NAMALWA (cell line): Measurements from ENCODE around the gene MAN2A1.

Source experiments
- DNase-seq: peaks from one replicate; pipeline ENCODE4 v3.0.0-alpha.2; 2015; ENCODE audit warnings: low spot score

MAN2A1 gene

GRCh38 chr5:109907731-109908130, 218.0 kb downstream of the MAN2A1 start:
- DNase-seq = no peak

- DNase-seq = no peak
Measured at GRCh38 chr5:109908366-109908765, 218.6 kb downstream of the MAN2A1 start.

- DNase-seq = no peak
Measured at GRCh38 chr5:109910874-109911273, 221.1 kb downstream of the MAN2A1 start.

- DNase-seq = no peak
Measured at GRCh38 chr5:109911731-109912130, 222.0 kb downstream of the MAN2A1 start.

- DNase-seq = no peak
Measured at GRCh38 chr5:109914906-109915305, 225.2 kb downstream of the MAN2A1 start.

- DNase-seq = no peak
Measured at GRCh38 chr5:109916481-109917153, 226.9 kb downstream of the MAN2A1 start.
